Astrocyte (in vitro differentiated cells and primary cell): Measurements from ENCODE around the gene MRPL48.

Experiments
- EZH2 ChIP-seq: IDR thresholded peaks from 2 replicates; pipeline ENCODE4 v1.6.1; 2012; ENCODE audit warnings: mild to moderate bottlenecking, low read length, inconsistent platforms; ENCODE audit not compliant: insufficient read depth
- TF ChIP-seq, protein P1 (sequence below): IDR thresholded peaks from 2 replicates; pipeline ENCODE4 v1.5.1; 2011; ENCODE audit warnings: low read depth, mild to moderate bottlenecking, inconsistent platforms, low read length, moderate library complexity; ENCODE audit not compliant: insufficient read depth

DNA sequence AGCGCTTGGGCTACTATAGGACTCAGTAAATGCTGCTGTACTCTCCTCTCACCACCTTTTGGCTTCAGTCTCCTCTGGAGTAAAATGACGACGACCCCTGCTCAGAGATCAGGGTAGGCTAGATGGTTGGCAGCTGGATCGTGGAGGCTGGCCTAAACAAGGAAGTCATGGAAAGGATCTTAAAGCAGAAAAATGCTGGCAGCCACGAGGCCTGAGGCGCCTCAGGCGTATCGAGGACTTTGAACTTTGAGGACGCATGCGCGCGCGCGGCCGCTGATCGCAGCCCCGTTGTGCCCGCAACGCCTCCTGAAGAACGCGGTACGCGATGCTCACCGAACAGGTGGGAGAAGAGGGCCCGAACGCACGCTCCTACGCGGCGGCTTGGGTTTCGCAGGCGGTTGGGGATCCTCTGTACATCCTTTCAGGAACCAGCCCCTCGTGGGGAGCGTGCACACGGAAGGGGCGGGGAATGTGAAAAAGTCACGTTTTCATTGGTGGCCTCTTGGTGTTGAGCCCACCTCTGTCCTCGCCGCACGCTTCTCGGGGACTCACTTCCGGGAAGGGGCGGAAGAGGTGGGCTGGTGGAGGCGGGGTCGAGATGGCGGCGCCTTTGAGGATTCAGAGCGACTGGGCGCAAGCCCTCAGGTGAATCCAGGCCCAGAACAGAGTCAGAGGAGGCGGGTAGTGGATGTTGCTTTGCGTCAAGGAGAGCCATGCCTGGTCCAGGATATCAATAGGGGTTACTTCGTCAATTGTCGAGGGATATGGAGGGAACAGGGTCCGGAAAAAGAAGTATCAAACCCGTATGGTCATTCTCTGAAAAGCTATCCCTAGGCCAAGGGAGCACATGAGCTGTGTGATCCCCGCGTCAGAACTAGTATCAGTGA lies 89.0 kb downstream of the MRPL48 start, which contains the start of the genes COA4 and PAAF1:
- TF ChIP-seq, protein P1, sequence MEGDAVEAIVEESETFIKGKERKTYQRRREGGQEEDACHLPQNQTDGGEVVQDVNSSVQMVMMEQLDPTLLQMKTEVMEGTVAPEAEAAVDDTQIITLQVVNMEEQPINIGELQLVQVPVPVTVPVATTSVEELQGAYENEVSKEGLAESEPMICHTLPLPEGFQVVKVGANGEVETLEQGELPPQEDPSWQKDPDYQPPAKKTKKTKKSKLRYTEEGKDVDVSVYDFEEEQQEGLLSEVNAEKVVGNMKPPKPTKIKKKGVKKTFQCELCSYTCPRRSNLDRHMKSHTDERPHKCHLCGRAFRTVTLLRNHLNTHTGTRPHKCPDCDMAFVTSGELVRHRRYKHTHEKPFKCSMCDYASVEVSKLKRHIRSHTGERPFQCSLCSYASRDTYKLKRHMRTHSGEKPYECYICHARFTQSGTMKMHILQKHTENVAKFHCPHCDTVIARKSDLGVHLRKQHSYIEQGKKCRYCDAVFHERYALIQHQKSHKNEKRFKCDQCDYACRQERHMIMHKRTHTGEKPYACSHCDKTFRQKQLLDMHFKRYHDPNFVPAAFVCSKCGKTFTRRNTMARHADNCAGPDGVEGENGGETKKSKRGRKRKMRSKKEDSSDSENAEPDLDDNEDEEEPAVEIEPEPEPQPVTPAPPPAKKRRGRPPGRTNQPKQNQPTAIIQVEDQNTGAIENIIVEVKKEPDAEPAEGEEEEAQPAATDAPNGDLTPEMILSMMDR, result no peak
- TF ChIP-seq EZH2, result no peak
